Body of pancreas (tissue), 4 donors: ENCODE data around the gene SSNA1.

Experiments used
- POLR2A ChIP-seq, 3 donors: fragments of 450-650 bp; IDR thresholded peaks; one replicate each; pipeline ENCODE4 v1.6.1; 2016; ENCODE audit warnings: antibody characterized with exemption in 3 of 3, mild to moderate bottlenecking in 2 of 3
- TF ChIP-seq, protein P1 (sequence below), 7 experiments: fragments of 450-650 bp in 4 of 7; fragments of 200-600 bp in 3 of 7; sonication (generic) in 3 of 7; IDR thresholded peaks; one replicate each; pipeline ENCODE4 v1.5.1; 2016 to 2019; ENCODE audit warnings: antibody characterized with exemption in 7 of 7

GRCh38 chr9:137217276-137218211 is 29.1 kb downstream of the SSNA1 start:
- TF ChIP-seq, protein P1, sequence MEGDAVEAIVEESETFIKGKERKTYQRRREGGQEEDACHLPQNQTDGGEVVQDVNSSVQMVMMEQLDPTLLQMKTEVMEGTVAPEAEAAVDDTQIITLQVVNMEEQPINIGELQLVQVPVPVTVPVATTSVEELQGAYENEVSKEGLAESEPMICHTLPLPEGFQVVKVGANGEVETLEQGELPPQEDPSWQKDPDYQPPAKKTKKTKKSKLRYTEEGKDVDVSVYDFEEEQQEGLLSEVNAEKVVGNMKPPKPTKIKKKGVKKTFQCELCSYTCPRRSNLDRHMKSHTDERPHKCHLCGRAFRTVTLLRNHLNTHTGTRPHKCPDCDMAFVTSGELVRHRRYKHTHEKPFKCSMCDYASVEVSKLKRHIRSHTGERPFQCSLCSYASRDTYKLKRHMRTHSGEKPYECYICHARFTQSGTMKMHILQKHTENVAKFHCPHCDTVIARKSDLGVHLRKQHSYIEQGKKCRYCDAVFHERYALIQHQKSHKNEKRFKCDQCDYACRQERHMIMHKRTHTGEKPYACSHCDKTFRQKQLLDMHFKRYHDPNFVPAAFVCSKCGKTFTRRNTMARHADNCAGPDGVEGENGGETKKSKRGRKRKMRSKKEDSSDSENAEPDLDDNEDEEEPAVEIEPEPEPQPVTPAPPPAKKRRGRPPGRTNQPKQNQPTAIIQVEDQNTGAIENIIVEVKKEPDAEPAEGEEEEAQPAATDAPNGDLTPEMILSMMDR (IDR thresholded peaks at IDR 0.05): peak in 4 of 7 experiments; percentile 26 to 41 (median 32)
- peak; percentile 77 to 85 (median 79) for TF ChIP-seq POLR2A (IDR thresholded peaks at IDR 0.05)
